Measurements from ENCODE around the gene SENP5.
"Not testable (repeated sequence)": the region's sequence is repeated elsewhere in the genome, so short reads cannot be mapped to it uniquely, and the experiment has no call there.

GRCh38 chr3:196848375-196848774 is 19.3 kb upstream of the SENP5 start:
- TF ChIP-seq CTCF (IDR thresholded peaks at IDR 0.05; ENCODE audit: insufficient read depth, low read length, poor library complexity, severe bottlenecking); EZH2phosphoT487 (conservative IDR thresholded peaks at IDR 0.05; ENCODE audit: low read length): not testable (repeated sequence)

Measured in SU-DHL-6 (cell line).